D341Med (cell line): ENCODE measurements around the gene PNPT1.
"Not testable (repeated sequence)": the region's sequence is repeated elsewhere in the genome, so short reads cannot be mapped to it uniquely, and the experiment has no call there.

Source experiments
- DNase-seq: peaks from one replicate; pipeline ENCODE4 v3.0.0; 2012; ENCODE audit warnings: low spot score

The PNPT1 gene

GRCh38 chr2:55693181-55694125 is at the start of gene PNPT1:
Gene PNPT1, minus strand, starts transcription at chr2:55693844. Its CDS starts 21 bp downstream, at chr2:55693823.
- DNase-seq = peak; percentile 97

- DNase-seq = no peak
Observed at GRCh38 chr2:55742996-55743395, 49.4 kb upstream of the PNPT1 start.

GRCh38 chr2:55736019-55736536 is 42.4 kb upstream of the PNPT1 start:
- not testable (repeated sequence) for DNase-seq

GRCh38 chr2:55734726-55735125 is 41.1 kb upstream of the PNPT1 start:
- no peak for DNase-seq

GRCh38 chr2:55733335-55733734 is 39.7 kb upstream of the PNPT1 start:
- no peak for DNase-seq

GRCh38 chr2:55732854-55733253 is 39.2 kb upstream of the PNPT1 start:
- DNase-seq = no peak

GRCh38 chr2:55729136-55729685 is 35.6 kb upstream of the PNPT1 start:
- DNase-seq = no peak

GRCh38 chr2:55721596-55722215 is 28.1 kb upstream of the PNPT1 start:
- DNase-seq = no peak

- no peak for DNase-seq
Observed at GRCh38 chr2:55720417-55720816, 26.8 kb upstream of the PNPT1 start.

GRCh38 chr2:55719852-55720251 is 26.2 kb upstream of the PNPT1 start:
- DNase-seq = no peak

GRCh38 chr2:55718165-55719008 is 24.7 kb upstream of the PNPT1 start:
- DNase-seq = peak; percentile 51

- no peak for DNase-seq
Observed at GRCh38 chr2:55715626-55716025, 22.0 kb upstream of the PNPT1 start.

- DNase-seq = not testable (repeated sequence)
Observed at GRCh38 chr2:55715178-55715577, 21.5 kb upstream of the PNPT1 start.

GRCh38 chr2:55712477-55713060 is 18.9 kb upstream of the PNPT1 start:
- DNase-seq = no peak

GRCh38 chr2:55710025-55710424 is 16.4 kb upstream of the PNPT1 start:
- DNase-seq = no peak

- DNase-seq = no peak
Observed at GRCh38 chr2:55707751-55708150, 14.1 kb upstream of the PNPT1 start.

GRCh38 chr2:55706258-55706657 is 12.6 kb upstream of the PNPT1 start:
- not testable (repeated sequence) for DNase-seq

GRCh38 chr2:55705027-55705653 is 11.5 kb upstream of the PNPT1 start:
- no peak for DNase-seq

GRCh38 chr2:55703350-55703749 is 9.7 kb upstream of the PNPT1 start:
- DNase-seq = no peak

- not testable (repeated sequence) for DNase-seq
Observed at GRCh38 chr2:55692740-55693139, 904 bp downstream of the PNPT1 start.

GRCh38 chr2:55672630-55673029 is 21.0 kb downstream of the PNPT1 start:
- no peak for DNase-seq
